ENCODE results near the gene DPYSL5. TPM values are rescaled to one million over a fixed set of nuclear protein-coding genes. Genes with fewer than 3 reads are reported as not detected.

DPYSL5 gene
- total RNA-seq, 1 donor from 2014 or later, result 0.11 TPM

- no peak for TF ChIP-seq CTCF (IDR thresholded peaks at IDR 0.05)
- Mint-ChIP-seq H3K27ac (ENCODE audit: unreplicated experiment) (peak overlapping the region; percentile 16), H3K27me3 (ENCODE audit: unreplicated experiment) (peaks cover 43% of the 10 kb centered on the region), H3K4me1 (ENCODE audit: unreplicated experiment) (peaks cover 12% of the 10 kb centered on the region), H3K4me3 (ENCODE audit: unreplicated experiment) (peak overlapping the region; percentile 84), H3K9me3 (ENCODE audit: unreplicated experiment) (no peaks in the 10 kb centered on the region), H3K36me3 (ENCODE audit: unreplicated experiment) (peaks cover 2% of the 10 kb centered on the region)
- DNase-seq (ENCODE audit: extremely low spot score, unreplicated experiment), result no peak
Measured at GRCh38 chr2:26970928-26971627, 123.1 kb downstream of the DPYSL5 start.

- DNase-seq (ENCODE audit: extremely low spot score, unreplicated experiment), result no peak
- no peak for TF ChIP-seq CTCF (IDR thresholded peaks at IDR 0.05)
- Mint-ChIP-seq H3K4me1 (ENCODE audit: unreplicated experiment) (peaks cover 12% of the 10 kb centered on the region), H3K4me3 (ENCODE audit: unreplicated experiment) (peak overlapping the region; percentile 31), H3K27ac (ENCODE audit: unreplicated experiment) (no peak overlapping the region), H3K27me3 (ENCODE audit: unreplicated experiment) (peaks cover 37% of the 10 kb centered on the region), H3K36me3 (ENCODE audit: unreplicated experiment) (peaks cover 2% of the 10 kb centered on the region), H3K9me3 (ENCODE audit: unreplicated experiment) (no peaks in the 10 kb centered on the region)
Measured at GRCh38 chr2:26971911-26972786, 124.2 kb downstream of the DPYSL5 start.

- Mint-ChIP-seq H3K36me3 (ENCODE audit: unreplicated experiment) (peaks cover 2% of the 10 kb centered on the region), H3K4me1 (ENCODE audit: unreplicated experiment) (peaks cover 11% of the 10 kb centered on the region), H3K27me3 (ENCODE audit: unreplicated experiment) (peaks cover 21% of the 10 kb centered on the region), H3K27ac (ENCODE audit: unreplicated experiment) (no peak overlapping the region), H3K9me3 (ENCODE audit: unreplicated experiment) (no peaks in the 10 kb centered on the region), H3K4me3 (ENCODE audit: unreplicated experiment) (no peak overlapping the region)
- DNase-seq (ENCODE audit: extremely low spot score, unreplicated experiment), result no peak
- no peak for TF ChIP-seq CTCF (IDR thresholded peaks at IDR 0.05)
Measured at GRCh38 chr2:26974352-26974751, 126.4 kb downstream of the DPYSL5 start.

- Mint-ChIP-seq H3K4me3 (ENCODE audit: unreplicated experiment) (no peak overlapping the region), H3K27me3 (ENCODE audit: unreplicated experiment) (peaks cover 24% of the 10 kb centered on the region), H3K27ac (ENCODE audit: unreplicated experiment) (no peak overlapping the region), H3K9me3 (ENCODE audit: unreplicated experiment) (no peaks in the 10 kb centered on the region), H3K4me1 (ENCODE audit: unreplicated experiment) (peaks cover 8% of the 10 kb centered on the region), H3K36me3 (ENCODE audit: unreplicated experiment) (peaks cover 2% of the 10 kb centered on the region)
- TF ChIP-seq CTCF (IDR thresholded peaks at IDR 0.05), result no peak
- no peak for DNase-seq (ENCODE audit: extremely low spot score, unreplicated experiment)
Measured at GRCh38 chr2:26975102-26975501, 127.2 kb downstream of the DPYSL5 start.

- H3K4me1 Mint-ChIP-seq (ENCODE audit: unreplicated experiment), result peaks cover 7% of the 10 kb centered on the region
- H3K9me3 Mint-ChIP-seq (ENCODE audit: unreplicated experiment), result no peaks in the 10 kb centered on the region
- no peak for TF ChIP-seq CTCF (IDR thresholded peaks at IDR 0.05)
- no peak for DNase-seq (ENCODE audit: extremely low spot score, unreplicated experiment)
- no peak overlapping the region for H3K4me3 Mint-ChIP-seq (ENCODE audit: unreplicated experiment)
- peaks cover 27% of the 10 kb centered on the region for H3K27me3 Mint-ChIP-seq (ENCODE audit: unreplicated experiment)
- H3K27ac Mint-ChIP-seq (ENCODE audit: unreplicated experiment), result no peak overlapping the region
- H3K36me3 Mint-ChIP-seq (ENCODE audit: unreplicated experiment), result peaks cover 2% of the 10 kb centered on the region
Measured at GRCh38 chr2:26975656-26976055, 127.7 kb downstream of the DPYSL5 start.
